CD14-positive monocyte (primary cell): ENCODE data around the gene ZNF524. TPM values are rescaled to one million over a fixed set of nuclear protein-coding genes. Genes with fewer than 3 reads are reported as not detected.
A peak's percentile ranks its signal among the peaks of the same experiment; 100 is the strongest.

ENCODE experiments used
- DNase-seq, 3 donors: peaks; one replicate each; pipeline ENCODE4 v3.0.0-alpha.2; 2011 to 2022
- H2AFZ ChIP-seq: 2 replicates; pipeline ENCODE4 v1.6.0; 2012; ENCODE audit warnings: mild to moderate bottlenecking, low read depth, low read length, inconsistent platforms; ENCODE audit not compliant: insufficient read depth, poor library complexity, severe bottlenecking
- H3K27ac ChIP-seq, 2 donors: 1 replicate in 1 of 2; 2 replicates in 1 of 2; pipeline ENCODE4 v1.5.1; 2012 to 2013; ENCODE audit warnings: low read length in 2 of 2, control low read depth in 1 of 2, inconsistent platforms in 1 of 2, low read depth in 1 of 2, mild to moderate bottlenecking in 1 of 2
- H3K27me3 ChIP-seq, 2 donors: one replicate each; pipeline versions ENCODE4 v1.6.0 to v1.6.1; 2011 to 2013; ENCODE audit warnings: low read length in 2 of 2; ENCODE audit not compliant: control insufficient read depth in 2 of 2, insufficient read depth in 2 of 2
- H3K36me3 ChIP-seq, 2 donors: replicated peaks in 1 of 2; 1 replicate in 1 of 2; 2 replicates in 1 of 2; pipeline versions ENCODE4 v1.5.1 to v1.6.1; 2012 to 2013; ENCODE audit warnings: low read length in 2 of 2, control low read depth in 1 of 2, inconsistent platforms in 1 of 2, mild to moderate bottlenecking in 1 of 2; ENCODE audit not compliant: insufficient read depth in 2 of 2, control insufficient read depth in 1 of 2
- H3K4me1 ChIP-seq, 2 donors: 1 replicate in 1 of 2; 2 replicates in 1 of 2; pipeline versions ENCODE4 v1.5.1 to v1.6.1; 2012 to 2013; ENCODE audit warnings: low read length in 2 of 2, control low read depth in 1 of 2, inconsistent platforms in 1 of 2, mild to moderate bottlenecking in 1 of 2, moderate library complexity in 1 of 2; ENCODE audit not compliant: insufficient read depth in 2 of 2, control insufficient read depth in 1 of 2
- H3K4me2 ChIP-seq: replicated peaks from 2 replicates; pipeline ENCODE3; 2012; ENCODE audit warnings: low read length, moderate library complexity, mild to moderate bottlenecking; ENCODE audit not compliant: poor library complexity, severe bottlenecking; ENCODE audit errors: extremely low read depth
- H3K4me3 ChIP-seq, 3 experiments: fragments of 200-600 bp in 1 of 3; sonication (generic) in 1 of 3; replicated peaks in 1 of 3; 1 replicate in 2 of 3; 2 replicates in 1 of 3; pipeline ENCODE4 v1.5.1; 2011 to 2013; ENCODE audit warnings: low read length in 3 of 3, mild to moderate bottlenecking in 3 of 3, control low read depth in 2 of 3, low read depth in 2 of 3, inconsistent platforms in 1 of 3, moderate library complexity in 1 of 3
- H3K79me2 ChIP-seq: 2 replicates; pipeline ENCODE4 v1.6.0; 2012; ENCODE audit warnings: mild to moderate bottlenecking, control low read depth, inconsistent platforms, low read length, moderate library complexity; ENCODE audit not compliant: insufficient read depth
- H3K9ac ChIP-seq: 2 replicates; pipeline ENCODE4 v1.6.0; 2017; ENCODE audit warnings: low read length, mild to moderate bottlenecking; ENCODE audit not compliant: insufficient read depth, poor library complexity, severe bottlenecking
- H3K9me3 ChIP-seq, 2 donors: replicated peaks in 1 of 2; 1 replicate in 1 of 2; 2 replicates in 1 of 2; pipeline versions ENCODE4 v1.5.1 to v1.6.1; 2012 to 2013; ENCODE audit warnings: low read length in 2 of 2, control low read depth in 1 of 2; ENCODE audit not compliant: control insufficient read depth in 1 of 2, insufficient read depth in 1 of 2
- H4K20me1 ChIP-seq: 2 replicates; pipeline ENCODE4 v1.6.0; 2012; ENCODE audit warnings: mild to moderate bottlenecking, low read length, control low read depth, moderate library complexity; ENCODE audit not compliant: insufficient read depth
- H3K27ac Mint-ChIP-seq, 7 donors: one replicate each; pipeline ENCODE4 v1.8.0; 2020; ENCODE audit warnings: mild to moderate bottlenecking in 7 of 7, mixed read lengths in 7 of 7, moderate library complexity in 6 of 7, inconsistent platforms in 2 of 7
- H3K27me3 Mint-ChIP-seq, 3 donors: one replicate each; pipeline ENCODE4 v1.8.0; 2021 to 2022; ENCODE audit warnings: low read depth in 3 of 3, mild to moderate bottlenecking in 3 of 3, mixed read lengths in 3 of 3, moderate library complexity in 3 of 3, inconsistent platforms in 1 of 3
- H3K36me3 Mint-ChIP-seq, 2 donors: one replicate each; pipeline ENCODE4 v1.8.0; 2020; ENCODE audit warnings: mixed read lengths in 2 of 2, inconsistent platforms in 1 of 2, mild to moderate bottlenecking in 1 of 2
- H3K4me1 Mint-ChIP-seq: one replicate; pipeline ENCODE4 v1.8.0; 2020; ENCODE audit warnings: mild to moderate bottlenecking, mixed read lengths
- H3K4me3 Mint-ChIP-seq, 2 donors: one replicate each; pipeline ENCODE4 v1.8.0; 2020; ENCODE audit warnings: mild to moderate bottlenecking in 2 of 2, mixed read lengths in 2 of 2, moderate library complexity in 1 of 2
- H3K9me3 Mint-ChIP-seq, 7 donors: one replicate each; pipeline ENCODE4 v1.8.0; 2020 to 2022; ENCODE audit warnings: mixed read lengths in 7 of 7, mild to moderate bottlenecking in 6 of 7, moderate library complexity in 6 of 7, inconsistent platforms in 2 of 7
- CTCF ChIP-seq: fragments of 200-600 bp; IDR thresholded peaks from one replicate; pipeline ENCODE4 v1.8.0; 2022; ENCODE audit warnings: antibody characterized with exemption, mild to moderate bottlenecking
- WGBS: methylation state at CpG from one replicate; pipeline ENCODE4 v1.1.5; 2013; ENCODE audit warnings: missing lambda C conversion rate; ENCODE audit not compliant: insufficient coverage; 5-methylcytosine and 5-hydroxymethylcytosine counted together
- intact Hi-C, 2 donors: fragments of 100-400 bp; cut with micrococcal nuclease; formaldehyde crosslinking; loops; one replicate each; pipeline versions ENCODE4 v1.15.0 to v1.15.1; 2023
- polyA plus RNA-seq, 3 donors: library from polyadenylated mRNA; depleted of rRNA in 1 of 3; unstranded in 2 of 3; stranded (reverse) in 1 of 3; fragments of 300-500 nt in 2 of 3; fragments of >200 nt in 1 of 3; fragmentation: Illumina TruSeq in 2 of 3; gene quantifications; 1 replicate in 2 of 3; 2 replicates in 1 of 3; pipeline ENCODE4 v1.2.3, GENCODE V29; 2012 to 2021

The ZNF524 gene
- polyA plus RNA-seq, 3 donors = 27.9 to 45.7 (median 41.8) TPM

DNA sequence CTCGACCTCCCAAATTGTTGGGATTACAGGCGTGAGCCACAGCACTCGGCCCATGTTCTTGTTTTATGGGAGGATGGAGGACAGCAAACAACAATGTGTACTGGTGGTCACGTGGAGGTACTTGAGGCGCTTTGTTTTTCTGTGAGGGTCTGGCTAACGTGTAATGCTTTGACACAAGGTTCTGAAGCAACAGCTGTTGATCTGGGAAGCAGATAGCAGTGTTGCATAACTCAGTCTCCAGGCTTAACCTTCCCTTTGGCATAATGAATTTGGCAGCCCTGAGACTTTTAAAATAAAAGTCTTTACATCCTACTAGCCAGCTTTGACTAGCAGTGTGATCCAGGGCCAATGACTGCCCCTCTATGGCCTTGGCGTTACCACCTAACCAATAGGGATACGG is 33.8 kb downstream of the ZNF524 start:
- Mint-ChIP-seq H3K36me3 (peaks cover 10 to 15% of the 10 kb centered on the region in 2 donors), H3K27me3 (peaks cover 0 to 6% (median 3%) of the 10 kb centered on the region in 3 donors), H3K4me3 (peak overlapping the region in 1 of 2 donors; percentile 100), H3K27ac (peak overlapping the region in 6 of 7 donors; percentile 40 to 100 (median 100)), H3K9me3 (no peaks in the 10 kb centered on the region), H3K4me1 (peaks cover 57% of the 10 kb centered on the region)
- Histone ChIP-seq H3K27ac (peak overlapping the region; percentile 89 to 100), H2AFZ (peak overlapping the region; percentile 67), H3K79me2 (peaks cover 34% of the 10 kb centered on the region), H3K27me3 (no peaks in the 10 kb centered on the region), H3K4me1 (peaks cover 28 to 41% of the 10 kb centered on the region in 2 donors), H3K4me2 (peak overlapping the region; percentile 85), H3K4me3 (peak overlapping the region in 1 of 3 experiments; percentile 86), H3K9me3 (no peaks in the 10 kb centered on the region), H3K36me3 (no peaks in the 10 kb centered on the region), H3K9ac (no peak overlapping the region), H4K20me1 (no peaks in the 10 kb centered on the region)
- intact Hi-C loops = loop anchor here (2.0 to 10.0 kb wide), 4 partner anchors 41 to 181 kb away; partner anchors contain the start of genes EPN1 (in 1 of the 2) and ZNF579 (in 1 of the 2)
- DNase-seq = peak in 1 of 3 donors; percentile 31
- TF ChIP-seq CTCF = no peak
- WGBS = 40% methylated on average over 8 of the region's 8 CpGs

- peak overlapping the region; percentile 100 for H3K4me3 Mint-ChIP-seq
- peaks cover 6% of the 10 kb centered on the region for H4K20me1 ChIP-seq
- H3K27ac Mint-ChIP-seq = peak overlapping the region; percentile 99 to 100 (median 100)
- H3K4me1 Mint-ChIP-seq = peaks cover 67% of the 10 kb centered on the region
- no peak for TF ChIP-seq CTCF
- peak overlapping the region; percentile 86 to 90 (median 89) for H3K4me3 ChIP-seq
- intact Hi-C loops = loop anchor here in 1 of 2 donors (2.0 to 10.0 kb wide), 2 partner anchors 39 to 179 kb away; partner anchors contain the start of gene EPN1
- peaks cover 12 to 15% of the 10 kb centered on the region in 2 donors for H3K36me3 Mint-ChIP-seq
- H3K4me2 ChIP-seq = peak overlapping the region; percentile 85
- peak overlapping the region; percentile 67 for H2AFZ ChIP-seq
- H3K4me1 ChIP-seq = peaks cover 36 to 54% of the 10 kb centered on the region in 2 donors
- no peaks in the 10 kb centered on the region for H3K36me3 ChIP-seq
- no peaks in the 10 kb centered on the region for H3K27me3 ChIP-seq
- DNase-seq = peak; percentile 60 to 81 (median 61)
- 17% methylated on average over 8 of the region's 9 CpGs for WGBS
- H3K79me2 ChIP-seq = peaks cover 34% of the 10 kb centered on the region
- H3K27me3 Mint-ChIP-seq = peaks cover 0 to 8% (median 3%) of the 10 kb centered on the region in 3 donors
- H3K27ac ChIP-seq = peak overlapping the region; percentile 89 to 100
- H3K9me3 Mint-ChIP-seq = peaks cover 0 to 5% (median 0%) of the 10 kb centered on the region in 7 donors
- peak overlapping the region; percentile 98 for H3K9ac ChIP-seq
- peaks cover 0 to 3% of the 10 kb centered on the region in 2 donors for H3K9me3 ChIP-seq
Measured at GRCh38 chr19:55635334-55635717, 35.2 kb downstream of the ZNF524 start.
